ENCODE results near the gene HENMT1.

HENMT1 gene

DNA sequence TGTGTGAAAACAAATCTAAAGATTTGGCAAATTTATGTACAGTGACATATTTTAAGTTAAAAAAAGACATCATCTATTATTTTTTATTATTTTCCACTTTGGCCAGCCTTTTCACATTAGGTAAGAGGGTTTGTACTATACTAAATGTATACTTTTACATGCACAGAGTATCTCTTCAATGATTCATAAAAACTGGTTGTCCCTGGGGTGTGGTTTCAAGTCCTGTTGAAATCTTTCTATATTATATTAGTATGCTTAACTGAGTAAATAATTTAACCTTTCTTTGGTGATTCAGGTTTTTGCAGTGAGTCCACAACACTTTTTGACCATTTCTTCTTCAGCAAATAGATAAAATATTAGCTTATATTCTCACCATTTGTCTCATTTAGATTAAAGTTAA lies 55.3 kb downstream of the HENMT1 start:
- TF ChIP-seq RAD21 (IDR thresholded peaks at IDR 0.05; ENCODE audit: low read depth) = no peak

DNA sequence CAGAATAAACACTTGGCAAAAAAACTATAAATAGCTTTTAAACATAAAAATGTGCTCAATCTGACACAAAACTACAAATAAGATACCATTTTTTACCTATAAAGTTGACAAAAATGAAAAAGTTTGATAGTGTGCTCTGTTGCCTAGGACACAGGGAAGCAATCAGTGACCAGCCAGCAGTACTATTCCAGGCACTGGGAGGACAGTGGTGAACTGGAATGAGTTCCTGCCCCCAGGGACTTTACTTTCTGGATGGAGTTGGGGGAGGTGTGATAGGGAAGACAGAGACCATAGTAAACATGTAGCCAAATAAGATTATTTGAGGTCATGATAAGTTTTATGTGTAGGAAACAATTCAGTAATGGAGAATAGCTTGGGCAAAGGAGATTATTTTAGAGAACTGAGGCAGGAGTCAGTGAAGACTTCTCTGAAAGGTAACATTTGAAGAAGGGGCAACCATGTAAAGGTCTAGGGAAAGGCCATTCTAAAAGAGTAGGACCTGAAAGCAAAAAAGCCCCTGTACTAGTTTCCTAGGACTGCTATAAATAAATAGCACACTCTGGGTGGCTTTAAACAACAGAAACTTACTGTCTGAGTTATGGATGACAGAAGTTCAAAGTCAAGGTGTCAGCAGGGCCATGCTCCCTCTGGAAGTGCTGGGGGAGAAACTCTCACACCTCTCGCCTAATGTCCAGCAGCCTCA lies 59.0 kb downstream of the HENMT1 start:
- TF ChIP-seq NFIC (IDR thresholded peaks at IDR 0.05) = no peak
- TF ChIP-seq TEAD4 (IDR thresholded peaks at IDR 0.05) = no peak
- no peak for TF ChIP-seq EP300 (IDR thresholded peaks at IDR 0.05; ENCODE audit: borderline replicate concordance)
- TF ChIP-seq CREB1 (IDR thresholded peaks at IDR 0.05; ENCODE audit: low read depth) = no peak
- TF ChIP-seq ZBTB7A (IDR thresholded peaks at IDR 0.05; ENCODE audit: low read depth) = no peak
- TF ChIP-seq, protein P1, sequence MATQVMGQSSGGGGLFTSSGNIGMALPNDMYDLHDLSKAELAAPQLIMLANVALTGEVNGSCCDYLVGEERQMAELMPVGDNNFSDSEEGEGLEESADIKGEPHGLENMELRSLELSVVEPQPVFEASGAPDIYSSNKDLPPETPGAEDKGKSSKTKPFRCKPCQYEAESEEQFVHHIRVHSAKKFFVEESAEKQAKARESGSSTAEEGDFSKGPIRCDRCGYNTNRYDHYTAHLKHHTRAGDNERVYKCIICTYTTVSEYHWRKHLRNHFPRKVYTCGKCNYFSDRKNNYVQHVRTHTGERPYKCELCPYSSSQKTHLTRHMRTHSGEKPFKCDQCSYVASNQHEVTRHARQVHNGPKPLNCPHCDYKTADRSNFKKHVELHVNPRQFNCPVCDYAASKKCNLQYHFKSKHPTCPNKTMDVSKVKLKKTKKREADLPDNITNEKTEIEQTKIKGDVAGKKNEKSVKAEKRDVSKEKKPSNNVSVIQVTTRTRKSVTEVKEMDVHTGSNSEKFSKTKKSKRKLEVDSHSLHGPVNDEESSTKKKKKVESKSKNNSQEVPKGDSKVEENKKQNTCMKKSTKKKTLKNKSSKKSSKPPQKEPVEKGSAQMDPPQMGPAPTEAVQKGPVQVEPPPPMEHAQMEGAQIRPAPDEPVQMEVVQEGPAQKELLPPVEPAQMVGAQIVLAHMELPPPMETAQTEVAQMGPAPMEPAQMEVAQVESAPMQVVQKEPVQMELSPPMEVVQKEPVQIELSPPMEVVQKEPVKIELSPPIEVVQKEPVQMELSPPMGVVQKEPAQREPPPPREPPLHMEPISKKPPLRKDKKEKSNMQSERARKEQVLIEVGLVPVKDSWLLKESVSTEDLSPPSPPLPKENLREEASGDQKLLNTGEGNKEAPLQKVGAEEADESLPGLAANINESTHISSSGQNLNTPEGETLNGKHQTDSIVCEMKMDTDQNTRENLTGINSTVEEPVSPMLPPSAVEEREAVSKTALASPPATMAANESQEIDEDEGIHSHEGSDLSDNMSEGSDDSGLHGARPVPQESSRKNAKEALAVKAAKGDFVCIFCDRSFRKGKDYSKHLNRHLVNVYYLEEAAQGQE (IDR thresholded peaks at IDR 0.05; ENCODE audit: low read depth) = no peak
- no peak for TF ChIP-seq FOXM1 (IDR thresholded peaks at IDR 0.05; ENCODE audit: borderline replicate concordance, low read depth)

DNA sequence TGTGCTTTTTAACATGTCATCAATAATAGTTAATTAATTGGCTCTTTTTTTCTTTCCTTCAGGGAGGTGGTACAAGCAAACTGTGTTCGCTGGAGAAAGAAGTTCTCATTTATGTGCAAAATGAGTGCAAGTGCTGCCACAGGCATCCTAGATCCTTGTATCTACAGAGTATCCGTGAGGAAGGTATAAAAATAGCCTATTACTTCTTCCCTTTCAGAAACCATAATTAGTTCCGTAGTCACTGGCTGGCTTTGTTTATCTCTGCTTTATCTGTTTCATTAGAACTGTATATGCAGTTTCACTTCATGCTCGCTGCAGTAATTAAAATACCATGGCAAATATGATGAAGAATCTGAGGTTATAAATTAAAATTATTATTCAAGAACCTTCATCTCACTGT lies 60.4 kb downstream of the HENMT1 start:
- no peak for TF ChIP-seq TEAD4 (IDR thresholded peaks at IDR 0.05)
- TF ChIP-seq, protein P1 (IDR thresholded peaks at IDR 0.05; ENCODE audit: low read depth) = no peak

DNA sequence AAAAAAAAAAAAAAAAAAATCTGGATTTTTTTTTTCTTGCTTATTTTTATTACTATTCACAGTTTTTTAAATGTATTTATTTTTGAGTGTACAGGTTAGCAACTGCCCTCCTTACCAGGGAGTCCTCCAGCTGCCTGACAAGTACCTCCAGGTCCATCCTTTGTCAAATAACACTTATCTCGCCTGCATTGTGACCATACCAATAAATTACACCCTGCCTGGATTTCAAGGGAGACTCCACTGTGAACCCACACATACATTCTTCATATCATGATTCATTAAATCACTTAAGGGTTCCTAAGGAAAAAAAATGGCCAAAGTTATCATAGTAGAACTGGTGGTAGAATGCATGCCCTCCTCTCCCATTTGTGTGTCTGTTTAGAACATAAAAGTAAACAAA lies 62.6 kb downstream of the HENMT1 start:
- TF ChIP-seq RAD21 (IDR thresholded peaks at IDR 0.05; ENCODE audit: low read depth) = no peak
- TF ChIP-seq CREB1 (IDR thresholded peaks at IDR 0.05; ENCODE audit: low read depth) = no peak
- TF ChIP-seq EGR1 (IDR thresholded peaks at IDR 0.05) = no peak
- no peak for TF ChIP-seq FOXM1 (IDR thresholded peaks at IDR 0.05; ENCODE audit: borderline replicate concordance, low read depth)
- TF ChIP-seq, protein P2, sequence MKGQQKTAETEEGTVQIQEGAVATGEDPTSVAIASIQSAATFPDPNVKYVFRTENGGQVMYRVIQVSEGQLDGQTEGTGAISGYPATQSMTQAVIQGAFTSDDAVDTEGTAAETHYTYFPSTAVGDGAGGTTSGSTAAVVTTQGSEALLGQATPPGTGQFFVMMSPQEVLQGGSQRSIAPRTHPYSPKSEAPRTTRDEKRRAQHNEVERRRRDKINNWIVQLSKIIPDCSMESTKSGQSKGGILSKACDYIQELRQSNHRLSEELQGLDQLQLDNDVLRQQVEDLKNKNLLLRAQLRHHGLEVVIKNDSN (IDR thresholded peaks at IDR 0.05) = no peak
- no peak for TF ChIP-seq TEAD4 (IDR thresholded peaks at IDR 0.05)
- no peak for TF ChIP-seq CEBPB (IDR thresholded peaks at IDR 0.05)
- TF ChIP-seq EP300 (IDR thresholded peaks at IDR 0.05; ENCODE audit: borderline replicate concordance) = no peak
- TF ChIP-seq, protein P1 (IDR thresholded peaks at IDR 0.05; ENCODE audit: low read depth) = no peak
- TF ChIP-seq TAF1 (IDR thresholded peaks at IDR 0.05; ENCODE audit: low read depth) = no peak
- TF ChIP-seq, protein P3, sequence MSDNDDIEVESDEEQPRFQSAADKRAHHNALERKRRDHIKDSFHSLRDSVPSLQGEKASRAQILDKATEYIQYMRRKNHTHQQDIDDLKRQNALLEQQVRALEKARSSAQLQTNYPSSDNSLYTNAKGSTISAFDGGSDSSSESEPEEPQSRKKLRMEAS (IDR thresholded peaks at IDR 0.05) = no peak
- no peak for TF ChIP-seq ZBTB7A (IDR thresholded peaks at IDR 0.05; ENCODE audit: low read depth)
- TF ChIP-seq NFIC (IDR thresholded peaks at IDR 0.05) = no peak
- no peak for TF ChIP-seq YY1 (IDR thresholded peaks at IDR 0.05; ENCODE audit: low read depth)
- TF ChIP-seq TCF12 (IDR thresholded peaks at IDR 0.05; ENCODE audit: low read depth) = no peak
